GM19193 (cell line): Measurements from ENCODE around the gene STXBP1.

Experiments
- POLR2A ChIP-seq: IDR thresholded peaks from 4 replicates; pipeline ENCODE4 v1.6.1; 2011; ENCODE audit not compliant: insufficient read depth, insufficient read length; ENCODE audit errors: extremely low read depth

Gene STXBP1

DNA sequence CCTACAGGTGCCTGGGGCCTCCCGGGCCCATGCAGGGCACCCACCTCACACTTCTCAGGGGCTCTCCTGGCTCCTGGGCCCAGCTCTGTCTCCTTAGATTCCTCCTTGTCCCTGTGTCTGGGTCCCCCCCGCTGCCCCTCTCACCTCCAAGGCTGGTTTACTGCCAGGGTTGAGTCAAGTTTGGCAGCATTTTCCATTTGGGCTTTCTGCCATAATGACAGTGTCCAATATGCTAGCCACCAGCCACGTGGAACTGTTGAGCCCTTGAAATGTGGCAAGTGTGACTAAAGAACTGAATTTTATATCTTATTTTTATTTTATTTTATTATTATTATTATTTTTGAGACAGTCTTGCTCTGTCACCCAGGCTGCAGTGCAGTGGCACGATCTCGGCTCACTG, 105.7 kb downstream of the STXBP1 start:
- no peak for TF ChIP-seq POLR2A

DNA sequence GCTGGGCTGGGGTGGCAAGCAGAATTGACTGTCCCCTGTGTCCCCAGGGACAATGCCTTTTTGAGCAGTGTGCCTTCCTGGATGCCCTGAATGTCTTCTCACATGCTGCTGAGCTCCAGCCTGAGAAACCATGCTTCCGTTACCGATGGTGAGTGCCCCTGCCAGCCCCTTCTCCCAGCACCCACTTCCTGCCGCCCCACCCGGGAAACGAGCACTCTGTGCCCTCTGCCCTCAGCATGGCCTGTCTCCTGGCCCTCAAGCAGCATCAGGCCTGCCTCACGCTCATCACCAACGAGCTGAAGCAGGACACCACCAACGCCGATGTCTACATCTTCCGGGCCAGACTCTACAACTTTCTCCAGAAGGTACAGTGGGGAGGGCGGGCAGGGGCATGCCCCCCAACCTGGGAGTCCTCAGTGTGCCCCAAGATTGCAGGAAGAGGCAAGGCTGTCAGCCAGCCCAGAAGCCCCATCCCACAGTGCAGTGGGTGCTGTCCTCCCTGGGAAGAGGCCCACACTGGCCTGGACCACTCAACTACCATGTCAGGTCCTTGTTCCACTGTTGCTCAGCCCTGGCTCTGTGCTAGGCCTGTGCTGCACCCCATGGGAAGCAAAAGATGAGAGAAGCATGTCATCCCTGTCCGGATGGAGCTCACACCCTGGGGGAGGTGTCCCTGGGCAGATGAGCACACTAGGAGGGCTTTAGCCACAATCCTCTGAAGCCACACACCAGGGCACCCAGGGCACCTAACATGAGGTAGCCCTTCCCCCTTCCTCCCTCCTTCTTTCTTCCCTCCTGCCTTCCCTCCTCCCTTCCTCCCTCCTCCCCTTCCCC, 108.2 kb downstream of the STXBP1 start:
- no peak for TF ChIP-seq POLR2A

DNA sequence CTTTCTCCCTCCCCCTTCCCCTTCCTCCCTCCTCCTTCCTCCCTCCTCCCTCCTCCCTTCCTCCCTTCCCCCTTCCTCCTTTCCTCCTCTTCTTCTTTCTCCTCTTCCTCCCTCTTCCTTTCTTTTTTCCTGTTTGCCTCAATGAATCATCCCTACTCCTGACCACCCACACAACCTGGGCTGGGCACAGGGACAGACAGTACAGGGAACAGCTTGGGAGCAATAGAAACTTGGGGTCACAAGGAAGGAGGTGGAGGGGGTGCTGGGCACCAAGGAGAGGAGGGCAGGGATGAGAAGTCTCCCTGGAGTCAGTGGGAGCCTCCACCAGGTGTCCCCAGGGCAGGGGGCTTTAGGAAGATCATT, 108.8 kb downstream of the STXBP1 start:
- no peak for TF ChIP-seq POLR2A

DNA sequence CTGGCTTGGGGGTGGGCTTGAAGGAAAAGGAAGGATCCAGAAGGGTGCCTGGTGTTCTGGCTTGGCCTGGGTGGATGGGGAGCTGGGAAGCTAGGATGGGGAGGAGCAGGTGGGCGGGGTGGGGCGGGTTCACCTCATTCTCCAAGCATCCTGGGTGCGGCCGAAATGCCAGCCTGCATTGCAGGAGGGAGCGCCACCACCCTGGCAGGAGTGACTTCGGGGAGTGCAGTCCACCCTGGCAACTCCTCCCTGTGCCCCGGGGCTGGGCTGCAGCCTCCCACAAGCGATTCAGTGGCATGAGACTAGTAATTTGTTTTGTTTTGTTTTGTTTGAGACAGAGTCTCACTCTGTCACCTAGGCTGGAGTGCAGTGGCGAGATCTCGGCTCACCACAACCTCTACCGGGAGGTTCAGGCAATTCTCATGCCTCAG, 109.3 kb downstream of the STXBP1 start:
- no peak for TF ChIP-seq POLR2A

DNA sequence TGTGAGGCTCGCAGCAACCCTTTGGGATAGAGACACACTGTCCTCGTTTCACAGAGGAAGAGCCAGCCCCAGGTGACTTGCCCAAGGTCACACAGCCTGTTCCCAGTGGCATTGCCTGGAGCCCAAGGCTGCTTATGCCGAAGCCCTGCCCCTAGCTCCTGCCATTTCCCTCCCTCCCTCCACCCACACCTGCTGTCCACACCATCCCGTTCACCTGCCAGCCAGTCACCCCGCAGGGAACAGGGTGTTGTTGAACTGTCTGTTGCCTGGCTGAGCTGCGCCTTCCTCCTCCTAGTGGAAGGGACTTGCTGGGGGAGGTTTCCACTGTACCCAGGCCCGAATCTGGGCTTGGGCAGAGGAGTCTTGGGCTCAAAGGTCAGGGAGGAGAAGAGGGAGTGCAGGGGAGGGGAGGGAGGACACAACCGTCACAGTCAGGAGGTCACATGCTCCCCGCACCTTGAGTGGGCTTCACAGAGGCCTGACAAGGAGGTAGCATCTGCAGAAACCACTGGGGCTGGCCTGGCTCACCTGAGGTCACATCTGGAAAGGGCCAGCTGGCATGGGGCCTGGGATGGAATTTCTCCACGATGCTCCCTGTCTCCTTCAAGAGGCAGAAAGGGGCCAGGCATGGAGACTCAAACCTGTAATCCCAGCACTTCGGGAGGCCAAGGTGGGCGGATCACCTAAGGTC, 110.1 kb downstream of the STXBP1 start:
- TF ChIP-seq POLR2A, result no peak

DNA sequence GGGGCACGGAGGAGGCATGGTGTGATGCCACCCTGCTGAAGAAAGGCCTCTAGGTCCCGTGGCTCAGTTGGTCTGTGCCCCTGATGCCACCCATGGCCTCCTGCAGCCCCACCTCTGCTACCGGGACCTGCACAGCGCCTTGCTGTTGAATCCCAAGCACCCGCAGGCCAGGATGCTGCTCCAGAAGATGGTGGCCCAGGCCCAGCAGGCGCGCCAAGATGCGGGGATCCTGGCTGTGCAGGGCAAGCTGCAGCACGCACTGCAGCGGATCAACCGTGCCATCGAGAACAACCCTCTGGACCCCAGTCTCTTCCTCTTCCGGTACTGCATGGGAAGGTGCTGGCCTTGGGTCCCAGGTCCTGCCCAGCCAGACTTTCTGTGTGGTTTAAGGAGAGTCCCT, 110.9 kb downstream of the STXBP1 start:
- no peak for TF ChIP-seq POLR2A

DNA sequence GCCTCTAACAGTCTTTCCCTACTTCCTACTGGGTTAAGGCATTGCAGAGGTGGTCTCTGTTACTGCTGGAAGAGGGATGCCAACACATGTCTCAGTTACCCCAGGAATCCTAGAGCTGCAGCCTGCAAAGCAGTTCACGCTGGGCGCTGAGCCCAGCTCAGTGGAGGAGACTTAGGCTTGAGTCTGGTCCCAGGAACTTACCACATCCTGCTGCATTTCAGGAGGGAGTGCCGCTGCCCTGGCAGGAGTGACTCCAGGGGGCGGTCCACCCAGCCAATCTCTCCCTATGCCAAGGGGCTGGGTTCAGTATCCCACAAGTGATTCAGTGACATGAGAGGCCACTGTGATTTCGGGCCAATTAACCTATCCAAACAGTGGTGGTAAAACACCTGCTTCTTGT, 111.4 kb downstream of the STXBP1 start:
- TF ChIP-seq POLR2A, result no peak

DNA sequence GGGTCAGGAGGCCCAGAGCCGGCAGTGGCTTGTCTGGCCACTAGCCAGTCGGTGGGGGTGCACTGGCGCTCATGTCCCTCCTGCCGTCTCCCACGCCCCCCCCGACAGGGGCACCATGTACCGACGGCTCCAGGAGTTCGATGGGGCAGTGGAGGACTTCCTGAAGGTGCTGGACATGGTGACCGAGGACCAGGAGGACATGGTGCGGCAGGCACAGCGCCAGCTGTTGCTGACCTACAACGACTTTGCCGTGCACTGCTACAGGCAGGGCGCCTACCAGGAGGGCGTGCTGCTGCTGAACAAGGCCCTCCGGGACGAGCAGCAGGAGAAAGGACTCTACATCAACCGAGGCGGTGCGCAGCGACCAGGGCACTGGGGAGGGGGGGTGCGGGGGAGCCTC, 111.9 kb downstream of the STXBP1 start:
- TF ChIP-seq POLR2A, result no peak

DNA sequence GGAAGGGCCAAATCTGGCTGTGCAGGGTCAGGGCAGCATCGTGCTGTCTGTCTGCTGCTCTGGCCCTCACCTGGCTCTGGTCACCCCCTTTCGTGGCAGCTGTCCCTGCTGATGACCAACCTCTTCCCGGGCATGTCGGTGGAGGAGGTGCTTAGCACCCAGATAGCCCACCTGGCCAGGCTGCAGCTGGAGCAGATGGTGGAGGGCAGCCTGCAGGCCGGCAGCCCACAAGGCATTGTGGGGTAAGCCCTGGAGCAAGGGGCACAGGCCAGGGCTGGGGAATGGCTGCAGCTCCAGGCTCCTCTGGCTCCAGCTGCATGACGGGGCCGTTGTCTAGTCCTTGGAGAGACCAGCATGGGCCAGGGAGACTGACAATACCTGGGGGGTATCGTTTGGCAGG, 114.8 kb downstream of the STXBP1 start:
- no peak for TF ChIP-seq POLR2A

DNA sequence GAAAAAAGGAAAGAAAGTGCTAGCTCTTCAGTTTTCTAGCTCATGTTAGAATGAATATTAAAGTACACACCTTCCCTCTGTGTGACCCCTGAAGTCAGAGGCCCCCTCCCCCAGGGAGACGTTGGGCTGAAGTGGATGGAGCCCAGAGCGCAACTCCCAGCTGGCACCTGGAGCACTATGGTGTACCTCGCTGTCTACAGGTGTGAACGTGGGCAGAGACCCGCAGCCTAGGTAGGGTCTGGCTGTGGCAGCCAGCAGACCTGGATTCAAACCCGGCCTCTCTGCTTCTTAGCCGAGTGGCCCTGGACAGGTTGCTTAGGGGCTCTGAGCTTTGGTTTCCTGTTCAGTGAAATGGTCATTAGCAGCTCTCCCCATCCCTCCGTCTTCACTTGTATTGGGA, 116.7 kb downstream of the STXBP1 start:
- no peak for TF ChIP-seq POLR2A

DNA sequence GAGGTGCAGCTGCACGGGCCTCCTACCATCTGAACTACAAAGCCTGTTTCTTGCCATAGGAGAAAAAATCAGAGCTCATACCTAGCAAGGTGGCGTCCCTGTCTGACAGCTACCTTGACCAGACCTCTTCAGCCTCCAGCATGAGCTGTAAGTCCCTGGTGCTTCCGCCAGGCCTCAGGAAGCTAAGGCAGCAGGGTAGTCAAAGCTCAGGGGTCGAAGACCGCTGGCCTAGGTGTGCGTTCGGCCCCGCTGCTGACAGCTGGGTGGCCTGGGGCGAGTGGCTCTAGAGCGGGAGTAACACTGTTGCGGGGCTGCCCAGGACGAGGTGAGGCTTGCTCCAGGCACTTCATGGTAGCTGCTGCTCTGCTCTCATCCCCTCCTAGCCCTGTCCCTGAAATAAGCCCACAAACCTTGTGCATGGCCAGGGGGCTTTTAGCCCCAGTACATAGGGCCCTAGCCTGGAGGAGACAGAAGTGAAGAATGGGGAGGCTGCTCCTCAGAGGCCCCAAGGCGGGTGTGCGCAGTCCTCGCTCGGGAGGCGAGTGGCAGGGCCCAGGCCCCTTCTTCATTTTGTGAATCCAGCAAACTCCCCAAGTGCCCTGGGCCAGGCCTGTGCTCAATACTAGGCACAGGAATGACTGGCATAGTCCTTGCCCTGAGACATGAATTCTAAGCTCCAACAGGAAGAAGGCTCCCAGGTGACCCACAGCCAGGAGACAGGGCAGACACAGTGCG, 117.6 kb downstream of the STXBP1 start:
- TF ChIP-seq POLR2A, result no peak

DNA sequence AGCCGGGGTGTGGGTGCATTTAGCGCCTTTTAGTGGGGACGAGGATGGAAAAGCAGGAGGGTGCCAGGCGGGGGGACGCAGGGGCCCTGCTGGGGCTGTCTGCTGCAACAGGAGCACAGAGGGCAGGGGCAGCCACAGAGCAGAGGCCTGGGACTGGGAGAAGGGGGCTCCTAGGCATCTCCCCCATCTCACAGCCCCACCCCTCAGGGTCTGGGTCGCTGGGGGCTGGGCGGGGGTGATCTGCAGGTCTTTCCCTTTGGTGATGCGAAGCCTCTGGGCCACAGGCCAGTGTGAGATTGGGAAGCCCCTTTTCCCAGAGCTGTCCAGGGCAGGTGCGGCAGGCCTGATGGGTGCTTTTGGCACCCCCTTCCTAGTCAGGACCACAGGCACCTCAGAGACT, 118.2 kb downstream of the STXBP1 start:
- no peak for TF ChIP-seq POLR2A

DNA sequence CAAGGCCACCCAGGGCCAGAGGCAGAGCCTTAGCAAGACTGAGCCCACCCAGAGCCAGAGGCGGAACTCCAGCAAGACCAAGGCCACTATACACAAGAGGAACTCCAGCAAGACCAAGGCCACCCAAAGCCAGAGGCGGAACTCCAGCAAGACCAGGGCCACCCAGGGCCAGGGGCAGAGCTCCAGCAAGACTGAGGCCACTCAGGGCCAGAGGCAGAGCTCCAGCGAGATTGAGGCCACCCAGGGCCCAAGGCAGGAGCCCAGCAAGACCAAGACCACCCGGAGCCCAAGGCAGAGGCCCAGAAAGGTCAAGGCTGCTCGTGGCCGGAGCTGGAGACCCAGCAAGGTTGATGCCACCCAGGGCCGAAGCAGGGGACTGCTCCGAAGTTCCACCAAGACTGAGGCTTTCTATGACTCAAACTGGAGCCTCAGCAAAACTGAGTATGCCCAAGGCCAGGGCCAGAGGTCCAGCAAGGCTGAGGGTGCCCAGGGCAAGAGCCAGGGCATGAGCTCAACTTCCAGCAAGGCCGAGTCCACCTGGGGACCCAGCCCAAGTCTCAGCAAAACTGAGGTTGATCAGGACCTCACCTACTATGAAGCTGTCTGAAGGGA, 118.8 kb downstream of the STXBP1 start:
- TF ChIP-seq POLR2A, result no peak

DNA sequence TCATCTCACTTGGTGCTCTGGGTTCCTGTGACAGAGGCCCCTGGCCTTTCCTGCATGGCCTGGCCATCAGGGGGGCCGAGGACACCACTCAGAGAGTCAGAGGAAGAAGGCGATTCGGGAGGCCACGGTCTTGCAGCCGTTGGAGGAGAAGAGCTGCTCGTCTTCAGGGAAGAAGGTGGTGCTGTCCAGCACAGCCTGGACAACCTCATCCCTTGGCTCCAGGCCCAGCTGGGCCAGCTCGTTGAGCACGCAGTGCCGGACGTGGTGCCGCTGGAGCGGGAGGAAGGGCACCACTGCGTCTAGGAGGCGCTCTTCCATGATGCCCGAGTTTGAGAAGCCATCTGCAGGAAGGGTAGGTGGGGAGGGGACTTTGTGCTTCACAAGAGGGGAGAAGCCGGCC, 119.9 kb downstream of the STXBP1 start:
- TF ChIP-seq POLR2A, result no peak

DNA sequence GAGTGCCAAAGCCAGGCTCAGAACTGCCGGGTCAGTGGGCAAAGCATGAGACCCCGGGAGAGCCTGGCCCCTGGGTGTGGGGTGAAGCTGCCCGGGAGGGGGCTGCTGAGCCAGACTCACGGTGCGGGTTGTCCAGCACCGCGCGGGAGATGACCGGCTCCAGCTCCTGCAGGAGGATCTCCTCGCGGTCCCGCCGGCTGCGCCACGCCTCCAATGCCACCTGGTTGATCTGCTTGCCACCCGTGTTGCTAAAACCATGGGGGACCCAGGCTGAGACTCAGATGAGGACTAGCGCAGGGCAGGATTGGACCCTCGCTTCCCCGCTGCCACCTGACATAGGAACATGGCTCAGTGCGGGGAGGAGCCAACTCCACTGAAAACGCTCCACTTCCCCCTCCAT, 120.4 kb downstream of the STXBP1 start:
- no peak for TF ChIP-seq POLR2A
